Right lobe of liver (tissue), 4 donors: ENCODE measurements around the gene ANKRD60.

ENCODE experiments used
- POLR2A ChIP-seq: fragments of 450-650 bp; IDR thresholded peaks from one replicate; pipeline ENCODE4 v1.6.1; 2017; ENCODE audit warnings: antibody characterized with exemption, mild to moderate bottlenecking
- TF ChIP-seq, protein P1 (sequence below), 4 donors: fragments of 200-600 bp in 3 of 4; fragments of 450-650 bp in 1 of 4; IDR thresholded peaks; one replicate each; pipeline versions ENCODE4 v1.5.1 to v1.8.0; 2016 to 2022; ENCODE audit warnings: antibody characterized with exemption in 4 of 4, mild to moderate bottlenecking in 2 of 4
- donor health status: DM: no; HTN: no; CAD: no.
- donor health status: DM: no; HTN: no; CAD: no.
- donor health status: DM: no; HTN: yes; CAD: no.

GRCh38 chr20:58274384-58274783, 45.9 kb upstream of the ANKRD60 start:
- no peak for TF ChIP-seq POLR2A
- TF ChIP-seq, protein P1, sequence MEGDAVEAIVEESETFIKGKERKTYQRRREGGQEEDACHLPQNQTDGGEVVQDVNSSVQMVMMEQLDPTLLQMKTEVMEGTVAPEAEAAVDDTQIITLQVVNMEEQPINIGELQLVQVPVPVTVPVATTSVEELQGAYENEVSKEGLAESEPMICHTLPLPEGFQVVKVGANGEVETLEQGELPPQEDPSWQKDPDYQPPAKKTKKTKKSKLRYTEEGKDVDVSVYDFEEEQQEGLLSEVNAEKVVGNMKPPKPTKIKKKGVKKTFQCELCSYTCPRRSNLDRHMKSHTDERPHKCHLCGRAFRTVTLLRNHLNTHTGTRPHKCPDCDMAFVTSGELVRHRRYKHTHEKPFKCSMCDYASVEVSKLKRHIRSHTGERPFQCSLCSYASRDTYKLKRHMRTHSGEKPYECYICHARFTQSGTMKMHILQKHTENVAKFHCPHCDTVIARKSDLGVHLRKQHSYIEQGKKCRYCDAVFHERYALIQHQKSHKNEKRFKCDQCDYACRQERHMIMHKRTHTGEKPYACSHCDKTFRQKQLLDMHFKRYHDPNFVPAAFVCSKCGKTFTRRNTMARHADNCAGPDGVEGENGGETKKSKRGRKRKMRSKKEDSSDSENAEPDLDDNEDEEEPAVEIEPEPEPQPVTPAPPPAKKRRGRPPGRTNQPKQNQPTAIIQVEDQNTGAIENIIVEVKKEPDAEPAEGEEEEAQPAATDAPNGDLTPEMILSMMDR (IDR thresholded peaks at IDR 0.05) = no peak
